Panc1 (cell line): ENCODE measurements around the gene MTHFD2L.

ENCODE experiments used
- CTCF ChIP-seq: fragments of 450-650 bp; IDR thresholded peaks from 2 replicates; pipeline ENCODE4 v1.5.1; 2017; ENCODE audit warnings: mild to moderate bottlenecking
- REST ChIP-seq, 2 experiments: IDR thresholded peaks; 2 replicates each; pipeline ENCODE4 v1.6.1; 2011 to 2012; ENCODE audit warnings: low read depth in 2 of 2, control low read depth in 1 of 2, low read length in 1 of 2, mild to moderate bottlenecking in 1 of 2, moderate library complexity in 1 of 2; ENCODE audit not compliant: insufficient read depth in 1 of 2
- SIN3A ChIP-seq: IDR thresholded peaks from 2 replicates; pipeline ENCODE4 v1.6.1; 2012; ENCODE audit warnings: low read depth, mild to moderate bottlenecking, low read length, moderate library complexity, borderline replicate concordance; ENCODE audit not compliant: insufficient read depth
- TCF7L2 ChIP-seq: IDR thresholded peaks from 2 replicates; pipeline ENCODE4 v1.6.1; 2011; ENCODE audit warnings: mild to moderate bottlenecking, low read depth, low read length, inconsistent platforms

- no peak for TF ChIP-seq CTCF
- no peak for TF ChIP-seq REST (IDR thresholded peaks at IDR 0.05; ENCODE audit: insufficient read depth in 1 of 2, low read depth in 2 of 2, low read length in 1 of 2)
- no peak for TF ChIP-seq TCF7L2
- TF ChIP-seq SIN3A = no peak
Measured at GRCh38 chr4:74338792-74339333, 180.9 kb downstream of the MTHFD2L start.
